Fibroblast of villous mesenchyme (primary cell): ENCODE results near the gene PTPN13. TPM values are rescaled to one million over a fixed set of nuclear protein-coding genes. Genes with fewer than 3 reads are reported as not detected.
A peak's percentile ranks its signal among the peaks of the same experiment; 100 is the strongest.

Source experiments
- DNase-seq: peaks from one replicate; pipeline ENCODE4 v3.0.0-alpha.2; 2010; ENCODE audit warnings: low read depth
- H3K4me3 ChIP-seq: 2 replicates; pipeline ENCODE4 v1.5.1; 2011; ENCODE audit warnings: low read depth, mild to moderate bottlenecking, low read length
- CTCF ChIP-seq: IDR thresholded peaks from 2 replicates; pipeline ENCODE4 v1.5.1; 2012; ENCODE audit warnings: low read depth, mild to moderate bottlenecking, low read length; ENCODE audit not compliant: insufficient read depth
- total RNA-seq: library from RNA; depleted of rRNA; stranded (reverse); fragments of >200 nt; gene quantifications from 2 replicates; pipeline ENCODE4 v1.2.3, GENCODE V29; 2012

PTPN13 gene
- total RNA-seq, 1 donor: 73.0 TPM

- peak; percentile 3 for TF ChIP-seq CTCF
- no peak for DNase-seq
- no peak overlapping the region for H3K4me3 ChIP-seq
These were observed 224.7 kb downstream of the PTPN13 start for GRCh38 chr4:86818841-86819240.

- H3K4me3 ChIP-seq: no peak overlapping the region
These were observed 225.4 kb downstream of the PTPN13 start for GRCh38 chr4:86819561-86819960.

GRCh38 chr4:86821151-86821550 lies 227.0 kb downstream of the PTPN13 start:
- peak; percentile 14 for DNase-seq
- TF ChIP-seq CTCF: no peak
- H3K4me3 ChIP-seq: no peak overlapping the region

More at GRCh38 chr4:86819561-86819960, 225.4 kb downstream of the PTPN13 start:
- TF ChIP-seq CTCF: no peak
- no peak for DNase-seq

- H3K4me3 ChIP-seq: no peak overlapping the region
- no peak for TF ChIP-seq CTCF
- DNase-seq: no peak
These were observed 228.0 kb downstream of the PTPN13 start for GRCh38 chr4:86822136-86822535.

- no peak overlapping the region for H3K4me3 ChIP-seq
- TF ChIP-seq CTCF: no peak
- DNase-seq: no peak
These were observed 231.4 kb downstream of the PTPN13 start for GRCh38 chr4:86825511-86825910.

GRCh38 chr4:86831262-86832130 lies 237.4 kb downstream of the PTPN13 start:
- H3K4me3 ChIP-seq: no peak overlapping the region
- no peak for TF ChIP-seq CTCF
- peak; percentile 91 for DNase-seq
